Fibroblast of skin of right quadriceps (primary cell): ENCODE data around the gene BCL2.

Experiments used
- DNase-seq: peaks from one replicate; pipeline ENCODE4 v3.0.0-alpha.2; 2013

The BCL2 gene

DNA sequence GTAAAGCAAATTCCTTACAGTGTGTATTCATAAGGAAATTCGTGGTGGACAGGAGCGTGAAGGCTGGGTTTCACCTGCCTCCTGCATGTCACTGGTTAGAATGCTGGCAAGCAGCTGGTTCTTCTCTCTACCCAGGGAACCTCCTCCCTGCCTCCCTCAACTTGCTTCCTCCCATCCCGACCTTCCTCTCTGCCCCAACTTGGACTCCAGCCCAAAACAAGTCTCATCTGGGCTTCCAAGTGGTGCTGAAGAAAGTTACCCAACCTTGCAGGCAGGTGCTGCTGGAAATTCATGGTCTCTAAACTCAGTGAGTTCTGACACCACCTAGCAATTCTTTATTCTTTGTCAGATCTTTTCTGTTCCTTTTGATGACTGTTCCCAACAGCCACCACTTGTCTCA lies 184.5 kb downstream of the BCL2 start:
- DNase-seq, result no peak

DNA sequence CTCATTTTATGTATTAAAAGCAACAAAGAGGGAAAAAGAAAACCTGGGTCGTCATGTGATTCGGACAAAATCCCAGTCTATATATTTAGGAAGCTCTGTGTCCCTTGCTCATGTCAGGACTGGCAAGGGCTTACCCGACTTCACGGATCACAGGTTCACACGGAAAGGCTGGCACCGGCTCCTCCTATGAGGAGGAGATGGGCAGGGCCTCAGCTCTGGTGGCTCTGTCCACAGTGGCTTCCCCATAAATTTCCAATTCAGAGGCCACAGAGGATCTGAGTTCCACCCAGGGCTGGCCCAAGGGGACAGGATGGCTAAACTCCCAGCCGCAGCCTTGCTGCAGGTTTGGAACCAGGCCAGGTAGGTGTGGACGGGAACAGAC lies 186.8 kb downstream of the BCL2 start:
- no peak for DNase-seq

DNA sequence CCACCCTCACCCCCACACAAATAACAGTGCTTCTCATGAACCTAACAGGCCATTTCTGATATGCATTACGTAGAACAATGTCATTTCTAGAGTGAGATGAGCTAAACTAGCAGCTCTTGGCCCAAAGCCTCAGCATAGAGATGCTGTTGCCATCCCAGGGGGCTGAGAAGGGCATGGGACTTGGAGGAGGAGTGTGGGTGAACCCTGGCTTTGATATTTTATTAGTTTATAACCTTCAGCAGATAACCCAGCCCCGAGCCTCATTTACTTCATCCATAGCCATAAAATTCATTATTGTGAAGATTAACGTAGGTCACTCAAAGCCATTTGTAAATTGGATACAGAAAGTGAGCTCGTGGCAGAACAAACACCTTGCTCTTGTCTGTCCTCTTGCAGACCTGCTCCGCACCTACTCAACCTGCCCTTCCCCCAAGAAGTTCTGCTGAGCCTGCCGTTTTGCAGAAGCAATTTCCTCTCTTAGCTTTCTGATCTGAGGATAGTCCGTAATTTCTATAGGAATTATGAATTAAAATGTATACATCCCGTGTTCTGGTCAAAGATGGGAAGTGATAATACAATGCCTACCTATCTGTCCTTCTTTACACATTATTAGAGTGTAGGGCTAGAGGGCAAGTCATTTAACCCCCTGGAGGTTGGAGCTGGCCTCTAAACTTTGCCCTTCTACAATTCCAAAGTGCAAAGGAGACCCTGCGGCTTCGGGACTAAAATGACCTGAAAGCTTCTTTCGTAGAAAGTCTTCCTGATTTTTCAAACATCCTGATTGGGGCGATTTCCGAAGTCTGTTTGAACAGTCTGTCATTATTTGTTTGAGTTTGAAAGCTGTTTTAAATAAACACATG lies 187.4 kb downstream of the BCL2 start:
- DNase-seq, result no peak

DNA sequence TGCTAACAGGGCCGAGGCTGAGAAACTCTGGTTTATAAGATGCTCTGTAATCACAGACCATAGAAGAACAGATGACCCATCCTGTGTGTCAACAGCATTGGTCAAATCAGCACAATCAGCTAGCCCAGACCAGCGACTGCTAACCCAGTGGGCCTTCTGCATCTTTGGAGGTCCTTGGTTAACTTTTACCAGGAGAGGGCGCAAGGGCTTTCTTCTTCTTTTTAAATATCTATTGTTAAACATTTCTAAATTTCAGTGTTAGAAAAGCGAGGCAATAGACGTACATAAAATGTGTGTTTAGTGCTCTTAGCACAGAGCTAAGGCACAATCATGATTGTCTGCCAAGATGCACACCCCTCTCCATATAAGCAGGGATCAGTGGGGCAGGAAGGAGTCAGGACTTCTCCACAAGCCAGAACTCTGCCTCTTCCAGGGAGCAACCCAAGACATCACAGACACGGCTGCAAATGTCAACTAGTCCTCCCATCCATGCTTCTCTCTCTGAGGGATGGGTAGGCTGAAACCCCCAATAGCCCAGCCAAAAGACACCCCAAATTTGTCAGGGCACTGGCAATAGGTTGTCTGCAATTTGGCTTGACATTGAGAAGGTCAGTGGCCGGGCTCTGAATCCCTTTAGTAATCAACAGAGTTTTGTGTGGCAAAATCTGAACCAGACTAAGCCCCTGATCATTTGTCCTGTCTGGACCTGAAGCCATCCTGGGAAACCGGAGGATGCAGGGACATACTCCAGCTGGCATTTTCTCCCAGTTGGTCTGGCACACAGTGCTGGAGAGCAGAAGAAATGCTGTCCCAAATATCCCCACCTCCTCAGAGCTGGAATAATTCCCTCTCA lies 188.2 kb downstream of the BCL2 start:
- peak; percentile 50 for DNase-seq

DNA sequence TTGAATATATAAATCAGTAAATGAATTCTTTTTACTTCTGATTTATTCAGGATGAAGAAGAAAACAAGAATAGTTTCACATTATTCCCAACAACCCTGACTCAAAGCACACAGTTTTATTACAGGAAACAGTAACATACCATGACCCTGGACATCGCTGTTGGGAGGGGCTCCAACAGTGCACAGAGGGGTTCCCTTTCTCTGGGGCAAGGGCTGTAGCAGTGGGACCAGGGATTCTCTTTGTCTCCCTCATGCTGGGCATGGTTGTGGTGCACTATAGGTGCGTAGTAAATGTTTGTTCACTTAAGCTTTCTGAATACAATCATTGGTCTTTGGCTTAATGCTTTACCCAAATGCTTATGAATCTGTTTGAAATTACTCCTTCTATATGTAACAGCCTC lies 189.4 kb downstream of the BCL2 start:
- no peak for DNase-seq

DNA sequence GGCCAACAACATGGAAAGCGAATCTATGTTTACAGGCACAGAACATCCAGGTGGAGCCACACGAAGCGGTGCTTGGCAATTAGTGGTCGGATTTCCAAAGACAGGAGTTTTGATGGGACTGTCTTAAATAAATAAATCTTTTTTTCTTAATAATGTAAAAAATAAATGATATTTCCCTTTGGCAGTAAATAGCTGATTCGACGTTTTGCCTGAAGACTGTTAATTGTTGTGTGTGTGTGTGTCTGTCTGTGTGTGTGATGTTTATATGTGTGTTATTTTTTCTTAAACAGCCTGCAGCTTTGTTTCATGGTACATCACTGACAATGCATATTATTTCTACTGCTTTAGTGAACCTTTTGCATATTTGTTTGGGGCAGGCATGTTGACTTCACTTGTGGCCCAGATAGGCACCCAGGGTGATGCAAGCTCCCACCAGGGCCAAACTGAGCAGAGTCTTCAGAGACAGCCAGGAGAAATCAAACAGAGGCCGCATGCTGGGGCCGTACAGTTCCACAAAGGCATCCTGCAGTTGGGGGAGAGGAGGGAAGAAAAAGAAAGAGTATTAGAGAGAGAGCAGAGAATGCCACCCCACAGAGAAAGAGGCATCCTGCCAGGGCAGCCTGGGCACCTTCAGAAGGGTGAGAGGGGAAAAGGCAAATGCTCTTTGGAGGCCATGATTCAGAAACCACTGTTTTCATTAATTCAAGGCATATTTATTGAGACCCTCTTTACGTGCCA lies 191.2 kb downstream of the BCL2 start:
- DNase-seq, result no peak

DNA sequence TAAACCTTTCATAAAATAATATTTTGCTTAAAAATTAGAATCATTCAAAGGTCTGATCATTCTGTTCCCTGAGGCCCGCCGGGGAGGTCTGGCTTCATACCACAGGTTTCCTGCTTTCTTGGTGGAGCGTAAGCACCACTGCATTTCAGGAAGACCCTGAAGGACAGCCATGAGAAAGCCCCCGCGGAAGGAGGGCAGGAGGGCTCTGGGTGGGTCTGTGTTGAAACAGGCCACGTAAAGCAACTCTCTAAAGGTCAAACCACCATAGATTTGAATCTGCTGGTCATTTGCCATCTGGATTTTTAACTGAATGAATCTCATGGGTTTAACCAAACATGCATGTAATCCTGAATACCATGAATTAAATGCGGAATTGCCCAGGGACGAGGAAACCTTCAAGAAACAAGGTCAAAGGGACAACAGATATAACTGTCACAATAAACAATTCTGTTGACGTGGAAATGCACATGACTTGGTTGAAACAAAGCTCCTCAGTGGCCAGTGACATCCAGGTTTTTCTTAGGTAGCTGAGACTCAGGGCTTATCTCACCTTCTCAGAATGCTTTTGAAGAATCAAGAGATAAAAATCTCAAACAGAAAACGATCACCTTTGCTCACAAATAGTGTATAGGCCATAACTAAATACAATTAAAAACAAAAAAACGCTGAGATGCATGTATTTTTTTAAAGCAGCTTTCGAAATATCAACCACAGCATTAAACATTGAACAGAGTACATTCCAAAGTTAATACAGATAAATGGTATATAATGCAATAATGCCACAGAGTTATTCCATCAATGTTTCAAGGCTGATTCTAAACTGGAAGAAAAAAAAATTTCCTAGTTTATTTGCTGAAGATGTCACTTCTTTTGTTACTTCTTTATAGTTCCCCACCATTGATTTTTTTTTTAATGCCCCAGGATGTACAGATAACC lies 193.2 kb downstream of the BCL2 start:
- DNase-seq, result no peak

DNA sequence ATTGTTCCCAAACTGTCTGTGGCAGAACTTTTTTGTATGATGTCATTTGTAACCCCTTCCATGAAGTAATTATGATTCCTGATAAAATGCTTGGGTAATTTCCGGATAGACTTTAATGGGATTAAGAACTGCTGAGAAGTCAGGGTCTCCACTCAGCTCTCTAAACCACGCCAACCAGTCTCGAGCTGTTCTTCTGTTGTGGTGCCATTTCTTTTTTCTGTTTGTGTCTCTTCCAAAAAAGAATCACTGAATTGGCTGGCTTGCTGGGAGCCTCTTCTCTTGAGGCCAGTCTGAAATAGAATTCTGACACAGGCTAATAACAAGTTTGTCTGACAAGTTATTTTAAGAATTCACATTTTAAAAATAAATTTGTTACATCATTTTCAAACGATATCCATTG lies 198.9 kb downstream of the BCL2 start:
- DNase-seq, result no peak

DNA sequence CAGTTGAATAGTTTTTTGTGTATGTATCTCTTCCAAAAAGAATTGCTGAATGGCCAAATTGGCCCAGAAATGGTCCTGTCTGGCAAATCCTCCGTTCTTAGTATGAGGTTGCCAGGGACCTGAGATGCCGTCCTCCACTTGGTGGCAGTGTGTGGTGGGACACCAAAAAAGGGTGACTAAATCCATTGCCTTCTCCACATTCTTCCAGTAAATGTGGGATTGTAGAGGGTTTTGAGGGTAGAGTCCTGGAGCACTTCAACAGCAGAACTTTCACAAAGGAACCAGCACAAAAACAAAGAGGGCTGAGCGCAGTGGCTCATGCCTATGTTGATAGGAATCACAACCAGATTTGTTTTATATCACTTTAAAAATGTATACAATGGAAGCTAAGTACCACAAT lies 199.9 kb downstream of the BCL2 start:
- DNase-seq, result peak; percentile 26

DNA sequence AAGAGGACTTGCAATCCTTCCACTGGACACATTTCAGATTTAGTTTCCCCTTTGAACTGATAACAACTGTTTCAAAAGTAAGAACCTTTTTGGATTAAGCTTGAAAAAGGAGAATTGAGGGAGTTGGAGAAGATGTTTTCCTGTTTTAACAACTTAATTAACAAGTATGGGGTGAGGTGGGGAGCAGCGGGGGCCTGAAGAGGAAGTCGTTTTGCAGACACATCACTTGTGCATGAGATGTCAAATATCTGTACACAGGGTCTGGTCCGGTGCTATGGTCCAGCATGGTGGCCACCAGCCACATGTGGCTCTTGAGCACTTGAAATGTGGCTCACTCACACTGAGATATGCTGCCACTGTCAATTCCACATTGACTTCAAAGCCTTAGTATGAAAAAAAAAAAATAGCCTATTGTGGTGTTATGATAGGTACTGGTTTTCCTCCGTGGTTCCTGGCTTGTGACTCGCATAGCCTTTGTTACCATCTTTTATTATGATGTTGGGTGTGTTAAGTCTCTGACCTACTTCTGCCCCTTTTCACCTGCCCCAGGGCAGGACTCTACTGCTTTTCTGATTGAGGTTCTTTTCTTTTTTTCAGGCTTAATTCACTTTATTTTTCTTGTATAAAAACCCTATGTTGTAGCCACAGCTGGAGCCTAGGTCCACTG lies 205.5 kb downstream of the BCL2 start:
- DNase-seq, result no peak

DNA sequence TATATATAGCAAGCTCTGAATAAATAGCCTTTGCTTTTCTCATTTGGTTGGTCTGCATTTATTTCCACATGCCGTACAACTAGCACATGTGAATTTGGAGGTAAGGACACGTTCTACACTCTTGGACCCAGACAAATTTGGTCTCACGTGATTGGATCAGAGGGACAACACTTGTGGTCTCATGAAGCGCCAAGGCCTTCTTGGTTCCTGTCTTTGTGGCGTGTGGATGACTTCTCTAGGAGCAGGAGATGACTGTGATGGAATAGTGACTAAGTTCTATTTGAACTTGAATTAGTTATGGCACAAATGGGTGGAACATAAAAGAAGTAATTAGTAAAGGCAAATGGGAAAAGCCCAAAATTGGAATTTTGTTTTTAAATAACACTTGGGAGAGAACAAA lies 206.9 kb downstream of the BCL2 start:
- no peak for DNase-seq

DNA sequence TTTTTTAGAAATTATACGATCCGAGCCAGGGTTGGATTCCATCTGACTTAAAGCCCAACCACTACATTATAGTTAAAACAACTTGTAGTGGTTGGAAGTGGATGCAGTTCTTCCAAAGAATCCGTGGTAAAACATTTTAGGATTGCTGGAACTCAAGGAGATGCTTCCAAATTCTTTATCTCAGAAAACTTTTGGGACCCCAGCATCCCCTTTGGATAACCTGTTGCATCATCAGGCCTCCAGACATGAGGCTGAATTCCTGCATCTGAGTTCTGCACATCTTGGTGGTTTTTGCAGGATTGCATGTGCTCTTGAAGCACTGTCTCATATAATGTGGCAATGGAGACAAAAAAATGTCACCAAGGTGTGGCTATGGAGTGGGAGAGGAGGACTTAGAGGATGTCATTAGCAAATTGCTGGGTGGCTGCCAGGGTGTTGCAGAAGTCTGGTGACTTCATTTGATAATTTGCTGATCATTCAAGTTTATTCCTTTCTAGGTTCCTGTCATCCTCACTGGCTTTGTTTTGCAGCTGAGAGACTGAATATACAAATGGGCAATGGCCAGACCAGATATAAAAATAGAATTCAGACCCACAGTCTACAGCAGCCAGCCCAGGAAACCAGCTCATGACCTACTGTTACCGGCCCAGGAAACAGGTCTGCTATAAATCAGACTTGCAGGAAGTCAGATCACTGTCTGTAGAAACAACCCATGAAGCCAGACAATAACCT lies 207.7 kb downstream of the BCL2 start:
- peak; percentile 25 for DNase-seq

DNA sequence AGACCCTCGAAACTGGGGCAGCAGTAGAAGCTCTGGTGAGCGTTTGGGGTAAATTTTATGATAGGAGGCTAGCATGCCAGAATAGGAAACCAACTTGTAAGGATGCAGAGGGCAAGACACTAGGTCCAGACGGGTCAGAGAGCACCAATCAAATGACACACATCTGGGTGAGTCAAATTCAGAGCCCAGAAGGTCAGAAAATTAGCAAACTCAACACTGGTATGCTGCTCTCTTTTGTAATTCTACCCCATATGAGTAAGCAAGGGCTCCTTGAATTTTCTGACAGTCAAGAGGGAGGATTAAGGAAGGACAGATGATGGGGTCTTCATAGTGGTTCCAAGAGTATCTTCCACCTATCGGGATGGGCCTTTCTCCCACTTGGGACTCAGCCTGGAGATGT lies 209.8 kb downstream of the BCL2 start:
- no peak for DNase-seq

DNA sequence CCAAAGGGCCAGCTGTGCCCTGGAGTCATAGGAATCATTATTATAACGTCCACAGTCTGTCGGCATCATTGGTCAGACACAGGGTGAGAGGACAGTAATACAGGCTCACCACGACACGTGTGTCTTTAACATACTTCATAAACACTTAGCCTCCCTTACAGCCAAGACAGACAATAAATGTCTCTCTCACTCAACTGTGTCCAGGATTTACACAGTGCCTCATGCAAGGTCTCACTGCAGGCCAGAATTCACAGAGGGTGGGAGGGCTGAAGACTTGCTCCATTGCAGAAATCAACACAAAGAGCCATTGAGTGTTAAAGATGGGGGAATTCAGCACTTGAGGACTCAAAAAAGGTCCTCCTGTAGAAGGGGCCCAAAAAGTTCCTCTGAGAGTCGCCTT lies 210.5 kb downstream of the BCL2 start:
- DNase-seq, result no peak

DNA sequence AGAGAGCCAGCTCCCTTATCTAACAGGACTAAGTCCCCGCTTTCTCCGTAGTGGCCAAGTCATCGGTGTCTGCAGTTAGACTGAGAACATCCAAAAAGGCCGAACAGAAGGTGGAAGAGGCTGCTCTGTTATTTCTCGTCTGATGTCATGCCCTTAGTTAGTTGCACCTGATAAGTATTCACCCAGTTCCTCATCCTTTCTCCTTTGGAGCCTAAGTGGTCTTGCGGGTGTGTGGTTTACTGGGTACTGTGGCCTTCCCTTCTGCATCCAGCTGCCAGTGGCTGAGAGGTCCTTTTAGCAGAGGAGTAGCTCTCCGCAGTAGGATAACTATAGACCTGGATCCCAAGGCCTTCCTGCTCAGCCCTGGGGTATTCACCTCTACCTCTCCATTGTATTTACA lies 211.6 kb downstream of the BCL2 start:
- no peak for DNase-seq

DNA sequence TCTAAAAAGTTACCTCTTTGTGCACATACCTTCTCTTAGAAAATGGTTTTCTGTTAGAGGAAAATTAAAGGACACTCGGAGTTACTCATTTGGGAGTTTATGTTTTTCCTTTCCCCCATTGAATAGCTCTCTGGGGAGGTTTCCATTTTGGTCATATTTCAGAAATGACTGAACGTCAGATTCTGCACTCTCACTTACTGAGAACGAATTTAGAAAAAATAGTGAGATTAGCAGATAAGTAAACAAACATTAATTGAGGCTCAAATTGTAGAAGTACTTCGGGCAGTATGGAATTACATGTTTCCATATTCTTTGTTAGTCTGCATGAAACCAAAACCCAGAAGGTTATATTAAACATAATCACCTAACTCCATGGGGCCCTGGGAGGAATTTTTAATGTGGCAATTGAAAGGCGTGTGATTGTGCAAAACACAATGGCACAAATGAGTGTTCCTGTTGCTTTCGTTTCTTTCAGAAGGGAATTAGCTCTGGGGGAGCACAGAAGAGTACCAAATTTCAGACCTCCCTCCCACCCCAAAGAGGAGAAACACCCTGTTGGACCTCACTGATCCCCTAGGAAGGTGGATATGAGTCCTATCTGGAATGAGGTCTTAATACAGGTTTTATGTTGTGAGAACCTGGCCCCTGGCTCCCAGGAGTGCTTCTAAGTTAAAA lies 212.3 kb downstream of the BCL2 start:
- no peak for DNase-seq

DNA sequence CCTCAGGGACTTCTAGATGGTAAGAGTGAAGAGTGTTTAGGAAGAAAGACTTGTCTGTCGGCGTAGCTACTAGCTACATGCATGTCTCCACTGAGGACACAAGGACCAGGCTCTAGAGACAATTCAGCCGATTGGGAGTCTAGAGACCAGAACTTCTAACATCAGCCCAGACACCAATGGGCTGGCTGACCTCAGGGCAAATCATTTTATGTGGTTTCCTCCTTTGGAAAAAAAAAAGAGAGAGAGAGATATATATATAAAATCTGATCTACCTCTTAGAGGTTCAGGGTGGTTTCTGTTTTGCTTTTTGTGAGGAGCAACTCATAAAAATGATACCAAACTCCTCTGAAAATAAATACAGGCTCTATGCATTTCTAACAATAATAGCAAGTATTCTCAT lies 212.8 kb downstream of the BCL2 start:
- no peak for DNase-seq

DNA sequence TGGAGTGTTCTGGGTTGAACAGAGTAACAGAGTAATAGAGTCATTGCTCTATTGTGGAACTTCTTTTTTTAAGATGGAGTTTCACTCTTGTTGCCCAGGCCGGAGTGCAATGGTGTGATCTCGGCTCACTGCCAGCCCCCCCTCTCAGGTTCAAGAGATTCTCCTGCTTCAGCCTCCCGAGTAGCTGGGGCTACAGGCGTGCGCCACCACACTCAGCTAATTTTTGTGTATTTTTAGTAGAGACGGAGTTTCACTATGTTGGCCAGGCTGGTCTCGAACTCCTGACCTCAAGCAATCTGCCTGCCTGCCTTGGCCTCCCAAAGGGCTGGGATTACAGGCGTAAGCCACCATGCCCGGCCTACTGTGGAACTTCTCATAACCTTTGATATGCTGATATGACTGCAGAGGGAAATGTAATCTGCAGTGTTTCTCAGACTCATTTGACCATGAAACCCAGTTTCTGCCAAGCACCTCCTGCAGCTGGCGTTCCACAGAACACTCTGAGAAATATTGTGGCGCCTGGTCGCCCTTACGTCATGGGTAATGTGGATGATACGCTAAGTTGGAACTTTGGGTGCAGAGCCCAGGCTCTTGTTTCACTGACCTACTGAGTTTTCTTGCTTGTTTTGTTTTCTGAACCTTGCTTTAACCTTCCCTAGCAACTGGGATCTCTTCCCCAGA lies 213.8 kb downstream of the BCL2 start:
- no peak for DNase-seq

DNA sequence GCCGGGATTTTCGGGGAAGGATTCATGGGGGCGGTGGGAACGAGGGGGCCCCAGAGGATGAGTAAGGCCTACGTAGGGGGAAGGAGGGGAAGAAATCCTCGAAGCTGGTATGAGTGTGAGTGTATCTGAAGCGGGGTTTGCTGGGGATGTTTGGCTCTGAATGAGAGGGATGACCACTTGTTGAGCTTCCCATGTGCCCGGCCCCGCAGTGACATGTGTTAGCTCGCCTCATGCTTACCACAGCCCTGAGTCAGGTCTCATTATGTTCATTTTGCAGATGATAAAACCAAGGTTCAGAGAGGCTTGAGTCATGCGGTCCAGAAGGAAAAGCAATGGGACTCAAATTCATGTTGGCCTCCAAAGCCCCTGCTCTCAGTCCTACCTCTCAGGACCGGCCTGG lies 214.7 kb downstream of the BCL2 start:
- DNase-seq, result no peak
